ENCODE results near the gene ESPN.

ESPN gene

GRCh38 chr1:6463120-6463412, 38.5 kb downstream of the ESPN start (continued):
- TF ChIP-seq ZNF404 (tag by site-specific recombination; IDR thresholded peaks at IDR 0.05), result no peak

- Histone ChIP-seq H3K4me1 (ENCODE audit: control insufficient read depth, insufficient read depth, low read length) (no peaks in the 10 kb centered on the region), H3K36me3 (ENCODE audit: control insufficient read depth in 2 of 2, insufficient read depth in 1 of 2, low read length in 2 of 2) (peaks cover 0 to 54% of the 10 kb centered on the region in 2 experiments; a peak in 1 of 3 replicates), H3K27ac (ENCODE audit: extremely low read depth, low read depth, low read length) (no peak overlapping the region), H3K4me3 (ENCODE audit: low read depth, low read length) (no peak overlapping the region), H3K9me3 (ENCODE audit: control insufficient read depth, insufficient read depth, low read depth, low read length) (no peaks in the 10 kb centered on the region)
- ChIA-PET CTCF (interaction anchor here (0.7 to 2.7 kb wide), 6 partner anchors 8 to 218 kb away, joined by 3 to 10 read pairs (median 4); no protein-coding TSS in a partner anchor), POLR2A (no interaction called here)
- peak; percentile 54; the same call in 1 of the 2 replicates for TF ChIP-seq ZNF10 (tag by site-specific recombination; IDR thresholded peaks at IDR 0.05)
- TF ChIP-seq ZNF169 (tag by site-specific recombination; IDR thresholded peaks at IDR 0.05), result no peak
- TF ChIP-seq, protein P1, sequence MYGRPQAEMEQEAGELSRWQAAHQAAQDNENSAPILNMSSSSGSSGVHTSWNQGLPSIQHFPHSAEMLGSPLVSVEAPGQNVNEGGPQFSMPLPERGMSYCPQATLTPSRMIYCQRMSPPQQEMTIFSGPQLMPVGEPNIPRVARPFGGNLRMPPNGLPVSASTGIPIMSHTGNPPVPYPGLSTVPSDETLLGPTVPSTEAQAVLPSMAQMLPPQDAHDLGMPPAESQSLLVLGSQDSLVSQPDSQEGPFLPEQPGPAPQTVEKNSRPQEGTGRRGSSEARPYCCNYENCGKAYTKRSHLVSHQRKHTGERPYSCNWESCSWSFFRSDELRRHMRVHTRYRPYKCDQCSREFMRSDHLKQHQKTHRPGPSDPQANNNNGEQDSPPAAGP (tag by site-specific recombination; IDR thresholded peaks at IDR 0.05), result no peak
- no peak for TF ChIP-seq KLF10 (tag by site-specific recombination; IDR thresholded peaks at IDR 0.05)
- TF ChIP-seq SCRT1 (tag by site-specific recombination; IDR thresholded peaks at IDR 0.05; ENCODE audit: borderline replicate concordance), result no peak
- TF ChIP-seq, protein P2, sequence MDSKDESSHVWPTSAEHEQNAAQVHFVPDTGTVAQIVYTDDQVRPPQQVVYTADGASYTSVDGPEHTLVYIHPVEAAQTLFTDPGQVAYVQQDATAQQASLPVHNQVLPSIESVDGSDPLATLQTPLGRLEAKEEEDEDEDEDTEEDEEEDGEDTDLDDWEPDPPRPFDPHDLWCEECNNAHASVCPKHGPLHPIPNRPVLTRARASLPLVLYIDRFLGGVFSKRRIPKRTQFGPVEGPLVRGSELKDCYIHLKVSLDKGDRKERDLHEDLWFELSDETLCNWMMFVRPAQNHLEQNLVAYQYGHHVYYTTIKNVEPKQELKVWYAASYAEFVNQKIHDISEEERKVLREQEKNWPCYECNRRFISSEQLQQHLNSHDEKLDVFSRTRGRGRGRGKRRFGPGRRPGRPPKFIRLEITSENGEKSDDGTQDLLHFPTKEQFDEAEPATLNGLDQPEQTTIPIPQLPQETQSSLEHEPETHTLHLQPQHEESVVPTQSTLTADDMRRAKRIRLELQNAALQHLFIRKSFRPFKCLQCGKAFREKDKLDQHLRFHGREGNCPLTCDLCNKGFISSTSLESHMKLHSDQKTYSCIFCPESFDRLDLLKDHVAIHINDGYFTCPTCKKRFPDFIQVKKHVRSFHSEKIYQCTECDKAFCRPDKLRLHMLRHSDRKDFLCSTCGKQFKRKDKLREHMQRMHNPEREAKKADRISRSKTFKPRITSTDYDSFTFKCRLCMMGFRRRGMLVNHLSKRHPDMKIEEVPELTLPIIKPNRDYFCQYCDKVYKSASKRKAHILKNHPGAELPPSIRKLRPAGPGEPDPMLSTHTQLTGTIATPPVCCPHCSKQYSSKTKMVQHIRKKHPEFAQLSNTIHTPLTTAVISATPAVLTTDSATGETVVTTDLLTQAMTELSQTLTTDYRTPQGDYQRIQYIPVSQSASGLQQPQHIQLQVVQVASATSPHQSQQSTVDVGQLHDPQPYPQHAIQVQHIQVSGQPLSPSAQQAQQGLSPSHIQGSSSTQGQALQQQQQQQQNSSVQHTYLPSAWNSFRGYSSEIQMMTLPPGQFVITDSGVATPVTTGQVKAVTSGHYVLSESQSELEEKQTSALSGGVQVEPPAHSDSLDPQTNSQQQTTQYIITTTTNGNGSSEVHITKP (tag by site-specific recombination; IDR thresholded peaks at IDR 0.05), result no peak
- TF ChIP-seq ZNF274 (IDR thresholded peaks at IDR 0.05; ENCODE audit: low read length), result no peak
- no peak for TF ChIP-seq ZNF274 (tag by site-specific recombination; IDR thresholded peaks at IDR 0.05; ENCODE audit: borderline replicate concordance)
- TF ChIP-seq, protein P3, sequence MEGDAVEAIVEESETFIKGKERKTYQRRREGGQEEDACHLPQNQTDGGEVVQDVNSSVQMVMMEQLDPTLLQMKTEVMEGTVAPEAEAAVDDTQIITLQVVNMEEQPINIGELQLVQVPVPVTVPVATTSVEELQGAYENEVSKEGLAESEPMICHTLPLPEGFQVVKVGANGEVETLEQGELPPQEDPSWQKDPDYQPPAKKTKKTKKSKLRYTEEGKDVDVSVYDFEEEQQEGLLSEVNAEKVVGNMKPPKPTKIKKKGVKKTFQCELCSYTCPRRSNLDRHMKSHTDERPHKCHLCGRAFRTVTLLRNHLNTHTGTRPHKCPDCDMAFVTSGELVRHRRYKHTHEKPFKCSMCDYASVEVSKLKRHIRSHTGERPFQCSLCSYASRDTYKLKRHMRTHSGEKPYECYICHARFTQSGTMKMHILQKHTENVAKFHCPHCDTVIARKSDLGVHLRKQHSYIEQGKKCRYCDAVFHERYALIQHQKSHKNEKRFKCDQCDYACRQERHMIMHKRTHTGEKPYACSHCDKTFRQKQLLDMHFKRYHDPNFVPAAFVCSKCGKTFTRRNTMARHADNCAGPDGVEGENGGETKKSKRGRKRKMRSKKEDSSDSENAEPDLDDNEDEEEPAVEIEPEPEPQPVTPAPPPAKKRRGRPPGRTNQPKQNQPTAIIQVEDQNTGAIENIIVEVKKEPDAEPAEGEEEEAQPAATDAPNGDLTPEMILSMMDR (tag by site-specific recombination; IDR thresholded peaks at IDR 0.05), result peak; percentile 27
- TF ChIP-seq SP2 (tag by site-specific recombination; IDR thresholded peaks at IDR 0.05), result no peak
- TF ChIP-seq ZNF473 (tag by site-specific recombination; IDR thresholded peaks at IDR 0.05), result no peak
- peak; percentile 33; the same call in 1 of the 2 replicates for TF ChIP-seq GLIS1 (tag by site-specific recombination; IDR thresholded peaks at IDR 0.05)
- no peak for TF ChIP-seq ZNF214 (tag by site-specific recombination; IDR thresholded peaks at IDR 0.05; ENCODE audit: borderline replicate concordance)
- no peak for TF ChIP-seq ZNF341 (tag by site-specific recombination; IDR thresholded peaks at IDR 0.05; ENCODE audit: low read depth)
- no peak for TF ChIP-seq PRDM1 (tag by site-specific recombination; IDR thresholded peaks at IDR 0.05)
- peak; percentile 82 for TF ChIP-seq ZIC2 (tag by site-specific recombination; IDR thresholded peaks at IDR 0.05)
Measured at GRCh38 chr1:6464514-6464836, 39.9 kb downstream of the ESPN start.

DNA sequence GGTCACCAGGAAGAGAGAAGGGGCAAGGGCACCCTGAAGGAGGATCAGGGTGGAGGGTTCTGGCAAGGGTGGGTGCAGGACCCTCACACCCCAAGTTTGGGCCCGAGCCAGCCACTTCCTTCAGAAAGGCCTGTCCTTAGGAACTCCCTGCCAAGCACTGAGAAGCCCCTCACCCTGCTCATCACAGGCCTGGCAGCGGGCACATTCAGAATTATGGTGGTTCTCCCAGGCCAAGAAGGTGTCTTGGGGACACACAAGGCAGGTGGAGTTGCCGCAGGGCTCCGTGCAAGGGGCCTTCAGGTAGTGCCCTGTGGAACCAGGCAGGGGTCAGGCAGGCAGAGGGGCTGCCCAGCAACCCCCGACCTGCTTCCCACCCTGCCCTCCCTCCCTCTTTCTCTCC, 40.3 kb downstream of the ESPN start:
- H3K4me1 ChIP-seq (ENCODE audit: control insufficient read depth, insufficient read depth, low read length), result no peaks in the 10 kb centered on the region
- ChIA-PET CTCF (interaction anchor here (1.0 to 2.3 kb wide), 2 partner anchors 11 to 16 kb away, joined by 3 to 10 read pairs; no protein-coding TSS in a partner anchor), POLR2A (no interaction called here)
- no peak overlapping the region for H3K27ac ChIP-seq (ENCODE audit: extremely low read depth, low read depth, low read length)
- H3K9me3 ChIP-seq (ENCODE audit: control insufficient read depth, insufficient read depth, low read depth, low read length), result no peaks in the 10 kb centered on the region
- H3K4me3 ChIP-seq (ENCODE audit: low read depth, low read length), result no peak overlapping the region
- peaks cover 0 to 58% of the 10 kb centered on the region in 2 experiments; a peak in 1 of 3 replicates for H3K36me3 ChIP-seq (ENCODE audit: control insufficient read depth in 2 of 2, insufficient read depth in 1 of 2, low read length in 2 of 2)
- TF ChIP-seq ZNF561 (tag by site-specific recombination; IDR thresholded peaks at IDR 0.05; ENCODE audit: borderline replicate concordance), result no peak
- TF ChIP-seq, protein P2 (tag by site-specific recombination; IDR thresholded peaks at IDR 0.05), result no peak
- no peak for TF ChIP-seq ZNF664 (tag by site-specific recombination; IDR thresholded peaks at IDR 0.05)
- TF ChIP-seq ZNF529 (tag by site-specific recombination; IDR thresholded peaks at IDR 0.05; ENCODE audit: insufficient replicate concordance), result no peak
- TF ChIP-seq, protein P4, sequence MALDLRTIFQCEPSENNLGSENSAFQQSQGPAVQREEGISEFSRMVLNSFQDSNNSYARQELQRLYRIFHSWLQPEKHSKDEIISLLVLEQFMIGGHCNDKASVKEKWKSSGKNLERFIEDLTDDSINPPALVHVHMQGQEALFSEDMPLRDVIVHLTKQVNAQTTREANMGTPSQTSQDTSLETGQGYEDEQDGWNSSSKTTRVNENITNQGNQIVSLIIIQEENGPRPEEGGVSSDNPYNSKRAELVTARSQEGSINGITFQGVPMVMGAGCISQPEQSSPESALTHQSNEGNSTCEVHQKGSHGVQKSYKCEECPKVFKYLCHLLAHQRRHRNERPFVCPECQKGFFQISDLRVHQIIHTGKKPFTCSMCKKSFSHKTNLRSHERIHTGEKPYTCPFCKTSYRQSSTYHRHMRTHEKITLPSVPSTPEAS (tag by site-specific recombination; IDR thresholded peaks at IDR 0.05), result no peak
- TF ChIP-seq KLF8 (tag by site-specific recombination; IDR thresholded peaks at IDR 0.05), result no peak
- no peak for TF ChIP-seq ZNF302 (tag by site-specific recombination; IDR thresholded peaks at IDR 0.05; ENCODE audit: low read depth)
- TF ChIP-seq ZNF433 (tag by site-specific recombination; IDR thresholded peaks at IDR 0.05; ENCODE audit: low read depth), result no peak
